DMS153 treated with DMSO at 0.1 percent for 48 hours (cell line): ENCODE measurements around the gene EPHA3.
"Not testable (repeated sequence)": the region's sequence is repeated elsewhere in the genome, so short reads cannot be mapped to it uniquely, and the experiment has no call there.

Experiments used
- DNase-seq: peaks from one replicate; lab custom pipeline; 2025; ENCODE audit not compliant: unreplicated experiment; lab: John Stamatoyannopoulos, UW

EPHA3 gene

DNA sequence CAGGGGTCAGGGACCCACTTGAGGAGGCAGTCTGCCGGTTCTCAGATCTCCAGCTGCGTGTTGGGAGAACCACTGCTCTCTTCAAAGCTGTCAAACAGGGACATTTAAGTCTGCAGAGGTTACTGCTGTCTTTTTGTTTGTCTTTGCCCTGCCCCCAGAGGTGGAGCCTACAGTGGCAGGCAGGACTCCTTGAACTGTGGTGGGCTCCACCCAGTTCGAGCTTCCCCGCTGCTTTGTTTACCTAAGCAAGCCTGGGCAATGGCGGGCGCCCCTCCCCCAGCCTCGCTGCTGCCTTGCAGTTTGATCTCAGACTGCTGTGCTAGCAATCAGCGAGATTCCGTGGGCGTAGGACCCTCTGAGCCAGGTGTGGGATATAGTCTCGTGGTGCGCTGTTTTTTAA, 243.5 kb downstream of the EPHA3 start:
- DNase-seq: not testable (repeated sequence)

DNA sequence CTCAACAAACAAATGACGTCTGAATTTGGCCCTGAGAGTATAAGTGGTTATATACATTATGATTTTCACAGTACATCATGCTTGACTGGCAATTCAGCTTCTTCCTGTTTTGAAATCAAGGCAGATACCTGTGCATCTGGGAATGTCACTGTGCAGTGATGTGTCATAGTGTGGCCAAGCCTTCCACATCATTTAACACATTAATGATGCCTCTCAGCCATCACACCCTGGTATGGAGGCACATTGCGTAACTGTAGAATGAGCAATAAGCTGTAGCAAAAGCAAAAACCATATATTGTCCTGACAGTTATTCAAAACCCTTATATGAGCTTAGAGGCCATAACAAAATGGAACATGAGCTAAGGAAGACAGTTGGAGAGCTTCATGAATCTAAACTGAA, 246.0 kb downstream of the EPHA3 start:
- no peak for DNase-seq

DNA sequence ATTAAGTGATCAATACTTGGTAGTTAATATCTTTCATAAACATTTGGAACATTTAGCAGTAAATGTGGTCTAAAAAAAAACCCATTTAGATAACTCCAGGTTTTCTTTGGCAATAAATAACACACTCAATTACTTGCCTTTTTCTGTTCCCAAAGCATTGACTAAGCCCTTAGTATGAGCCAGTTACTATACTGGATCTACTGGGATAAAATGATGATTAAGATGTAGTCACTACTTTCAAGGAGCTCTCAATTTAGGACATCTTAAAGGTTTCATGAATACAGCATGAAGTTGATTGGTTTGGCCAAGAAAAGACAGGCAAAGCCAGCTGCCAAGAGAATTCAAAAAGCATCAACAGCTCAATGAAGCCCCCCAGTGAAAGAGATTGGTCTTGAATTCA, 250.9 kb downstream of the EPHA3 start:
- no peak for DNase-seq

DNA sequence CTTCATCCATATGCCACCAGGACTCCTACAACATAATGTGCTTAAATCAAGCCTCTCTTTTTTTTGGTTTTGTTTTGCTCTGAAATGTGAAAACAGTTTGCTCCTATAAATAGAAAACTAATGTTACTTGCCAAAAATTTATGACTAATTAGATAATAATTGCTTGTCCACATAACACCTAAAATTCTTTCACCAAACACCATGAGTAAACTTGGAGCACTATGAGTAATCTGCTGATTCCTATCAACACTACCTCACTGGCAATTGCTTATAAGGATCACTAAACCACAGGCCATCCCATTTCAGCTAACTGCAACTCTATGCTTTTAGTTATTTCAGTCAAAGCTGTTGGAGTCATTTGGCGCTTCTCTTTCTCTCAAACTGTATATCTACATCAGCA, 252.7 kb downstream of the EPHA3 start:
- DNase-seq: no peak

DNA sequence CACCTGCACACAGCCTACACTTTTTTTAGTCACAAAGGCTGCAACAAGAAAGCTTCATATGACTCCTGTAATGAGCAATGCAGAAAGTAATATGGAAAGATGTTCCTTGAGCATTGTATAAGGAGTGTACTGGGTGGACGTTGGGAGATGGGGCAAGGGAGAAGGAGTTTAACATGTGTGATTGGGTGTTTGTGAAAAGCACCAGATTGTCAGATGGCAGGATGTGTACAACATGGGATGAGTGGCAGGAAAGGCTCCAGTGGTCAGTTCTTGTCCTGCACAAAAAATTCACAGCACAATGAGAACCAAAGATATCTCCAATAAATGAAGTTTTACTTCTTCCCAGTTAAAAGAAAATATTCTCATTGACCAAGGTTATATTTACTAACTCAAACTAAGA, 255.1 kb downstream of the EPHA3 start:
- DNase-seq: no peak

DNA sequence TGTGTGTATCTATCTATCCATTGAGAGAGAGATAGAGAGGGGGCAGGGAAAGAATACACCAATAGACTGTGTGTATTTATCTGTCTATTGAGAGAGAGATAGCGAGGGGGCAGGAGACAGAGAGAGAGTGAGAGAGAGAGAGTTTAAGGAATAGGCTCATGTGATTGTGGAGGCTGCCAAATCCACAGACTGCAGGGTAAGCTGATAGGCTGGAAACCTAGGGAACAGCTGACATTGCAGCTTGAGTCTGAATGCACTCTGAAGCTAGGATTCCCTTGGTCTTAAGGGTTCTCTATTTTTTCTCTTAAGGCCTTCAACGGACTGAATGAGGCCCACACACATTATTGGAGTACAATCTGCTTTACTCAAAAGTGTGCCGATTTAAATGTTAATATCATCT, 255.8 kb downstream of the EPHA3 start:
- DNase-seq: no peak

DNA sequence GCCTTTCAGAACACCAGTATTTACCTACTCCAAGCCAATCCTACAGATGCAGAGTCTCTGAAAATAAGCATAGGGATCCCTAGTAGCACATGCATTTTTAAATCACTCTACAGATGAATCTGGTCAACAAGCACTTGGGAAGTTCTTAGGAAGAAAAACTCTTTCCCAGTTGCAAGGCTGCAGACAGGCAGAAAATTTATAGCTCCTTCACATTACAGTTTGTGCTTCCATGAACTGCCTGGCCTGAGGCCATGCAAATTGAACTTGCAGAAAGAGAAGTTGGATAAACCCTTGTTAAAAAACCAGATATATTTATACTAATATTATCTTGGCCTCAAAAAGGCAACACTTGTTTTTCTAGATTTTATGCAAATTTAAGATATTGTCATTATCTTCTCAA, 256.9 kb downstream of the EPHA3 start:
- DNase-seq: no peak

DNA sequence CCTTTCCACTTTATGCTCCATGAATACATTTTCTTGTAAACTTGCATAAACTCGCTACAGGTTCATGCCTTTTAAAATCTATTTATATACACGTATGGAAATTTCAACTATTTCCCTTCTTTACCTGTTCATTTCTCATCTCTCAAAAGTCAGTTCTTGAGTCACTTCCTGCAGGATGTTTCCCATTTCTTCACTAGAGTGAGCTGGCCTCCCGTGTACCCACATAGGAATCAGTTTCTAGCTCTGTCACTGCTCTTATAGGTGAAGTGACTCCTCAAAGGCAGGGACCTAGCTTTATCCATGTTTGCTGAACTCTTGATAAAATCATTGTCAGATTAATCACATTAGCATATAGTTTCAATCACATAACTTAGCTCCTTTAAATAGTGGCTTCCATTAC, 259.7 kb downstream of the EPHA3 start:
- no peak for DNase-seq

DNA sequence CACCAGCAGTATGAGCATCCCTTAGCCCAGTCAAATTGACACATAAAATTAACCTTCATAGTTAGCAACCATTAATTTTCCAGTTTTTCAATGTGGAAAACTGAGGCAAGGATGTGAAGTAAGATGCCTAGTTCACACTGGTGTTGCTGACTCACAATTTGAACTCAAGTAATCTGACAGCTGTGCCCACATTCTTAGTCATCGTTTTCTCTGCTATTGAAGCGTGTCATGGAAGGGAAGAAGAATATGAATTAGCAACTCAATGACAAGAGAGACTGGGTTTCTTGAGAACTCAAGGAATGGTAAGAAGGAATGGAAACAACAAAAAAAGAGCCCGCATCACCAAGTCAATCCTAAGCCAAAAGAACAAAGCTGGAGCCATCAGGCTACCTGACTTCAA, 261.4 kb downstream of the EPHA3 start:
- no peak for DNase-seq

DNA sequence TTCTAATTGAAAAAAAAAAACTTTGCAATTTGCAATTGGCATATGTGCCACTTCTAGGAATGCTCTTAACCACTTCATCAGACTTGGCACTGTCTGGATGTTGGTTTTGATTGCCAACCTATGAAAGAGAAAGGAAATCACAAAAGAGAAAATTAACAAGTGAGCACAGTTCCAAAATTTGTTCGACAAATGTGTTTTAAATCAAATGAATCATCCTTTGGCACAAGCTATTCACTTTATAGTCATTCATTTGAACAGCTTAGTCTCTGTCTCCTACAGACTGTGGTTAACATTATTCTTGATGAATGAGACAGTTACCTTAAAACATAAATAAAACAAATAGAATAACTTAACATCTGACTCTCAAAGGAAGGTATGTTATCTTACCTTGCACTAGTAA, 265.0 kb downstream of the EPHA3 start:
- no peak for DNase-seq

DNA sequence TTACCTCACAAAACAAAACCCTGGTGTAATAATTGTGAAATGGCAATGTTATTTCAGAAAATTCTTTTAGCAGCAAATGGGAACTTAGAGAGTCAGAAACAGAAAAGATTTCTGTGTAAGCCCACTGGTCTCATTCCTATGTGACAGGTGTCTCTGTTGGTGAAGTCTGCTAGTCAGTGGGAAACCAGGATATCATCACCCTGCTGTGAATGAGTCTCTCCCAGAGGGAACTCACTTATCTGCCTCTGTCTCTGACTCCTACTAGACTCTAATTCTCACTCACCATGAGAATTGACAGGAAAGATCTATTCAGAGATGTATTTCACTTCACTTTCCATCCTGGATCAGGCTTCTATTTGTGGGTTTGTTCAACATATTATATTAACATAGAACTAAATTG, 266.0 kb downstream of the EPHA3 start:
- no peak for DNase-seq

DNA sequence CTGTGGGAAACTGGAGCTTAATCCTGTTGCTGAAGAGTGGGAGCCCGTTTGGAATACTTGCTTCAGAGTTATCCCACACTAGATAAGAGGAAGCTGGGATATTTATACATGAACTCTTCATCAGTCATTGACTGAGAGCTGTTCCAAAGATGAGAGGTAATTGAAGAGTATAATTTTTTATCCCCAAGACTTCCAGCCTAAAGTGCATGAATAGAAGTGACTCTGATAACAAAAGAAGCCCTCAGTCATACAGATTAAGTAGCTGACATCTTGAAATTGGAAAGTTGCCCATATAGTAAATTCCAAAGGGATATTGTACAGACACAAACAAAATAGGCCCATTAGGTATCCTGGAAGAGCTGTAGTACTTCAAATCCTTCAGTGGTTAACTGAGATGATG, 268.0 kb downstream of the EPHA3 start:
- DNase-seq: no peak

DNA sequence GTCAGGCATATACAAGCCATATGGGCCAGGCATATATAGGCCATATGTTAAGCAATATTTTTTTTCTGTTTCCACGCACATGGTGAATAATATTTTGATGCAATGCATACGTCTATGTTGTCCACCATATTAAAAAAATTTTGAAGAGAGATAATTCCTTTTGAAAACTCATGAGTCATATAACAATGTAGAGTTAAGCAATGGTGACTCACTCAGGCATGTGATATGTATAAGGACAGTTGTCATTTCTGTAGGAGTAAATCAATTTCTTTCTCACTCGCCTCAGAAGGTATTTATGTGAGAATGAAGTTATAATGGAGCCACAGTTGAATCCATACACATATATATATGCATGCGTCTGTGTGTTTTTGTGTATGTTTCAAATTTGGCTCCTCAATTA, 272.6 kb downstream of the EPHA3 start:
- DNase-seq: no peak

DNA sequence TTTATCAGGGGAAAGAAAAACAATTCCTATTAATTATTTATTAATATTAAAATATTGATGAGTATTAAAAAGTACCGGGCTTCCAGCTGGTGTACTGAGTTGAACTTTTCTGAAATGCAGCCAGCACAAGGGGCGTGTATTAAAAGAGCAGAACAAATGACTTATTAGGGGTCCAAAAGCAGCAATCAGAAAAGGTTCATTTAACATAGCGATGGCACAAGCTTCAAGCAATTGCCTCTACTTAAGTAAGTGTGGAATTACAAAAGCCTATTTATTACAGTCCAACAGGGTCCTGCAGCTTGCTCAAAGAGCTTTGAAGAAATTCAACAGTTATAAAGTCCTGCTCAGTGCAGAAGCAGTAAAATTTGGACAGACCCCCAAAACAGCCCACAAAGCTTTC, 285.6 kb downstream of the EPHA3 start:
- DNase-seq: no peak

DNA sequence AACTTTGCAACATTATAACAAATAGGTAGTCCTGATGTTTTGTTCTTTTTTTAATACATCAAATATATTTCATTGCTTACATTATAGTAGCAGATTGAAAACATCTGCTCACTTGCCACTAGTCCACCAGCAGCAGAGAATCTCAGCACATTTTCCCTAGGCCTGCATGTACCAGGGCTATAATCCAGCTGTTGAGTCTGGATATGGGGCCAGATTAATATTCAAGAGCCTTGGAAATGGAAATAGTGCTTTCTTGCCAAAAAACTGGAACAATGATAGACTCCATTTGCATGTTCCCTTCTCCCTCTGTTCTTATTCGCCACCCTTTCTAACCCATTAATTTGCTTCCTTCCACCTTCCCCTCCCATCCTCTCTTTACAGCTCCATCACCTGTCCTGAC, 288.0 kb downstream of the EPHA3 start:
- DNase-seq: no peak

DNA sequence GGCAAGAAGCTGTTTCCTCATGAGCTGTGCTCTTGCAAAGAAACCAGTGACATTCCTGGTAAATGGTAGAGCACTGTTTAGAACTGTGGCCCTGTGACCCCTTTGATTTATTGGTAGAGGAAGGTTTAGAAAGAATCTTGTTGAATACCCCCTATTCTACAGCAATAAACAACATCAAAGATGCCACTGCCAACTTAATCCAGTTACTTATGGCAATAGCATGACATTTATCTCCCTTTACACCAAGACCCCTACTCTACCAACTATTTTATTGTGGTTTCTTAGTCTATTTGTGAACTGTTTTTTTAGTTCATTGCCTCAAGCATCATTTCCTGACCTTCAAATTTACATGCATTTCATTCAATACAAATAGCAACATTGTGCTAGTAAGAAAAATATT, 288.6 kb downstream of the EPHA3 start:
- DNase-seq: no peak

DNA sequence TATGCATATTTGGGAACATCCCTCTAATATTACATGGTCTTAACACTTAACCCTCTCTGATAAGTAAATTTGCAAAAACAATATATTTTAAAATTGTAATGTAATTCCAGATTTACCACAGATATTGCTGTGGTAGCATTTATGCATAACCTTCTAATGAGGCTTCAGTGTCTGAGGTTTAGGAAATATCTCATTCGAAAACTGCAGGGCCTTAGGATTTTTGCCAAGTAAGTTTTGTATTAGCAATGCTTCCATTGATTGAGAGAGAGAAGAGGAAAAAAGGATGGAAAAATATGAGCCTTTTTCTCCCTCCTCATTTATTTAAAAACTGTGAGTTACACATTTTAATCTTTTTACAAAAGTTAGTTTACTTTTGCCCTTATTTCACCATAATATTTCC, 294.6 kb downstream of the EPHA3 start:
- no peak for DNase-seq

DNA sequence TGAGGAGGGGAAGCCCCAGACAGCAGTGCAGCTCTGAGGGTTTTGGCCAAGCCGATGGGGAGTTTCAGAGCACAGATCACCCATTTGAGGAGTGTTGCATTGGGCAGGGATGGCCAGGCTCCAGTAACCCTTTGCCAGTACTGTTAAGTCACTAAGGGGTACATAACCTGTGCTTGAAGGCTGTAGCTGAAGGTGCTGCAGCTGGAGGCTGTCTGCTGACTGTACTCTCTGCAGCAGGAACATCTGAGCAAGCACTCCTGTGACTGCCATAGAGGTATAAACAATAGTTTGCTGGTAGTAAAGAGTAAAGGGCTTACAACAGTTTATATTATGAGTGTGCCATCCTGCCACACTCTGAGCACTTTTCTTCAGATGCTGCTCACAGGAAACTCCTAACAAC, 297.8 kb downstream of the EPHA3 start:
- DNase-seq: no peak

DNA sequence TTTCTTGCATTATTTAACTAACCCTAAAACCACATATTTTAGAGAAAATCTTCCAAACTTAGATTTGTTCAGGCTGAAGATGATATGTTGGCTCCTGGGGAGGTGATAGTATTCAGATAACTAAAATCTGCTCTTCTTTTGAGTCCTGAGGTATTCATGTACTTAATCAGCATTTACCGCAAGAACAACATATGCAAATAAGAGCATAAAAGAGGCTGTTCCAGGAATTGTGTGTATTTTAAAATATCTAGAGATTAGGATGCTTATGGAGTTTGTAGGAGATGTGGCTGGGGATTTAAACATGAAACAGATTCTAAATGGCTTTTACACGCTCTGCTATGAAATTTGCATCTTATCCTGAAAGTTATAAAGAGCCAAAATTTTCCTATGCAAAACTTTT, 298.2 kb downstream of the EPHA3 start:
- DNase-seq: no peak

DNA sequence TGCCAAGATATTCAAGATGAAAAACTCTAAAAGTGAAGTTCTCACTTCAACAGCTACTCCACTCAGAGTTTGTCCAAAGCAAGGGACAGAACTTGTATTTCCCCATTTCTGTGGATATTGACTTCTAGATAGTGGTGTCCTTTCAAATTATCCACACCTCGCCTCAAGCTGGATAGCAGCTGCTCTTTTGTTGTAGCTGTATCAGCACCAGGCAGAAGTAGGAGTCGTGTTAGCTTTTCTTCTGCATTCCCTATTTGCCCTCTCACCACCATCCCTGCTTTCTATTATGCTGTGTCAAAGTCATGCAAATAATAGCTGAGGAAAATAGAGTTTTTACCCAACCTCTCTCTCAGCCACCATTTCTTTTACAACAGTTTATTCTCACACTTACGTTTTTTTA, 303.8 kb downstream of the EPHA3 start:
- DNase-seq: no peak

DNA sequence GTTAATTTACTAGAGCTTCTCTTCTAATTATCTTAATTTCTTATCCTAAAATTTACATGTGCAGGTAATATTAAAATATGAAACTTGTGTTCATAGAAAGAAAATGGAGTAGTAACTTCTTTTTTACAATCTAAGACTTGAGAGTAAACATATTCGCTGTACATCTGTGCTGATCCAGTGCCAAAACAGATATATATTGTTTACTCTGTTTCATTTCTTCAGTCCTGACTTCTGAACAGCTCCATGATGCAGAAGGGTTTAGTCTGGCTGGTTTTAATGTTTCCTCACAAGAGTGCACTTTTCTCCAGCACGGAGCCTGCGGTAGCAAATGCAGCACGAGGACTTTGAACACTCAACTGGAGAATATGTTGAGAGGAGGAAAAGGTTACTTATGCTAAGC, 306.8 kb downstream of the EPHA3 start:
- no peak for DNase-seq

DNA sequence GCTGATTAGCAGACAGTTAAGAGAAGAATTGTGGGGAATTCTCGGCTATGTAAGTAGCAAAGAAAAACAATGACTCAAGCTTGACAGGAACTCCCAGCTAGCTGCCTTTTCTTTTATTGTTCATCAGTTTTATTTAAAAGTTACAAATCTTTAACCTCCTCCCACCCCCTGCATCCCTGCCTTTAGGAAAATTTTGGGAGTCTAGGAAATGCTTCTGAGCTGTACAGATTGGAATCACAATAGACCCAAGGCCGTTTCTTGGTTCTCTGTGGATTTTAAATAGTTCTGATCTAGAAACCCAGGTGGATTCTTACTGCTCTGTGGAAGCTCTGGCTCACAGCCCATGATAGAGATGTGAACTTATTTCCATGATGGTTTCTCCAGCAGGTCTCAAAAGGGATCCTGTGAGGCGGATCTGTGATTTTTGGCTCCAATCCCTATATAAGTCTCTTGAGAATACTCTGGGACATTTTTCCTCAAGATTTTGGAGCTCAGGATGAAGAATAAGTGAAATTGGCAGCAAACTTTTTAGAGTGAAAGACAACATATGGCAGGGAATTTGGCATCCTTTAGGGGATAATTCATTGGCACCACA, 312.3 kb downstream of the EPHA3 start:
- DNase-seq: no peak

DNA sequence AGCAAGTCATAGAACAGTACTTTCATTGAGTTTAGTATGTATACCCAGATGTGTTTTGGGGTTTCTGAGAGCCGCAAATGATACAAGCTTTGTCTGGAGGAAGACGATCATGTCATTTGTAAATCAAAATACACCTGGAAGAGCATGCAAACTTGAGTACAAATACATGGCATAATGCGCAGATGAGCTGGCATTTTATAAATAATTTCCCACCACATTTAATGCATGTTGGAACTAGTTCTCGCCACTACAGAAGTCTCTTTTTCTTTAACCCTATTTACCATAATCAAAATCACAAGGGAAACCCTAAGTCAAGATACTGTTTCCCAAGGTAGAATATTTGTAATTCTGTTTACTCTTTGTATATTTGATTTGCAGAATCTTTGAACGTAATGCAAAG, 318.6 kb downstream of the EPHA3 start:
- no peak for DNase-seq
